HepG2 (cell line): Measurements from ENCODE around the gene RAB40C. TPM values are rescaled to one million over a fixed set of nuclear protein-coding genes. Genes with fewer than 3 reads are reported as not detected.

Source experiments
- ATAC-seq: fragments of 200-7000 bp; cut with Tn5 transposase; 3 replicates; pipeline ENCODE4 v1.9.1; 2020; ENCODE audit warnings: mild to moderate bottlenecking, moderate library complexity
- BruUV-seq: library from RNA; stranded (reverse); fragments of 400-500 nt; replicated peaks from 2 replicates; lab custom pipeline; 2021; lab: Mats Ljungman, UMichigan
- CTCF ChIA-PET: fragments of 300-600 bp; formaldehyde crosslinking; extraction: SDS; loops from one replicate; lab custom pipeline; 2021; ENCODE audit warnings: low total read pairs, inconsistent platforms, low intra/inter-chr PET ratio; lab: Yijun Ruan, JAX
- POLR2A ChIA-PET: fragments of 350-600 bp; sonication (Branson Sonifier 250); formaldehyde crosslinking; loops from one replicate; lab custom pipeline; 2020; ENCODE audit warnings: antibody characterized with exemption, inconsistent platforms; lab: Yijun Ruan, JAX
- DNase-seq: peaks from one replicate; pipeline ENCODE4 v3.0.0-alpha.2; 2015; ENCODE audit warnings: low spot score
- FAIRE-seq: peaks from 3 replicates; lab custom pipeline; 2011; peaks lifted over from hg19 to GRCh38; lab: Jason Lieb, UNC
- H2AFZ ChIP-seq: one replicate; pipeline ENCODE4 v1.6.1; 2011; ENCODE audit warnings: low read length, inconsistent platforms
- H3K27ac ChIP-seq: fragments of 300-600 bp; 3 replicates; pipeline ENCODE4 v1.8.0; 2011; ENCODE audit warnings: mixed run types, mild to moderate bottlenecking, mixed read lengths, low read length, inconsistent platforms; ENCODE audit not compliant: insufficient read depth; ENCODE audit errors: extremely low read length
- H3K27me3 ChIP-seq, 2 experiments: fragments of 200-600 bp in 1 of 2; 2 replicates in 1 of 2; 3 replicates in 1 of 2; pipeline versions ENCODE4 v1.6.0 to v1.8.0; 2011; ENCODE audit warnings: low read length in 2 of 2, mild to moderate bottlenecking in 2 of 2, moderate library complexity in 2 of 2, inconsistent platforms in 1 of 2; ENCODE audit not compliant: insufficient read depth in 2 of 2, control insufficient read depth in 1 of 2
- H3K36me3 ChIP-seq, 2 experiments: fragments of 200-600 bp in 1 of 2; replicated peaks in 1 of 2; 2 replicates in 1 of 2; 3 replicates in 1 of 2; pipeline versions ENCODE4 v1.5.1 to v1.8.0; 2011; ENCODE audit warnings: low read length in 2 of 2, inconsistent platforms in 1 of 2; ENCODE audit not compliant: insufficient read depth in 2 of 2, control insufficient read depth in 1 of 2
- H3K4me1 ChIP-seq: 2 replicates; pipeline ENCODE4 v1.5.1; 2012; ENCODE audit warnings: low read length, inconsistent platforms; ENCODE audit not compliant: insufficient read depth
- H3K4me2 ChIP-seq: 2 replicates; pipeline ENCODE4 v1.6.0; 2011; ENCODE audit warnings: low read depth, low read length, inconsistent platforms
- H3K4me3 ChIP-seq, 3 experiments: fragments of 200-600 bp in 1 of 3; sonication (generic), shearing (Covaris generic) in 1 of 3; replicated peaks in 1 of 3; 2 replicates each; pipeline ENCODE4 v1.5.1; 2011 to 2016; ENCODE audit warnings: low read length in 3 of 3, inconsistent platforms in 2 of 3, low read depth in 2 of 3, mild to moderate bottlenecking in 2 of 3, control low read depth in 1 of 3, mixed read lengths in 1 of 3; ENCODE audit not compliant: insufficient read depth in 1 of 3
- H3K79me2 ChIP-seq: one replicate; pipeline ENCODE4 v1.6.1; 2011; ENCODE audit warnings: low read length, inconsistent platforms; ENCODE audit not compliant: insufficient read depth
- H3K9ac ChIP-seq: 2 replicates; pipeline ENCODE4 v1.6.0; 2011; ENCODE audit warnings: mild to moderate bottlenecking, low read depth, low read length, inconsistent platforms; ENCODE audit not compliant: insufficient read depth
- H3K9me3 ChIP-seq: 2 replicates; pipeline ENCODE4 v1.5.1; 2012; ENCODE audit warnings: mild to moderate bottlenecking, low read length
- H4K20me1 ChIP-seq: 2 replicates; pipeline ENCODE4 v1.6.0; 2011; ENCODE audit warnings: inconsistent platforms, mild to moderate bottlenecking, low read length, moderate library complexity; ENCODE audit not compliant: insufficient read depth
- DMAP1 ChIP-seq: IDR thresholded peaks from 2 replicates; pipeline ENCODE4 v1.6.1; 2016
- DR1 ChIP-seq: sonication (generic); formaldehyde crosslinking; IDR thresholded peaks from 2 replicates; pipeline ENCODE4 v1.8.0; 2021; ENCODE audit warnings: mild to moderate bottlenecking, missing genetic modification reagents, inconsistent platforms
- HMG20A ChIP-seq: IDR thresholded peaks from 2 replicates; pipeline ENCODE4 v1.6.1; 2016; ENCODE audit warnings: borderline replicate concordance
- HOXA7 ChIP-seq: sonication (generic); formaldehyde crosslinking; IDR thresholded peaks from 2 replicates; pipeline ENCODE4 v1.8.1; 2022; ENCODE audit warnings: mild to moderate bottlenecking, missing genetic modification reagents, moderate library complexity
- LCORL ChIP-seq, 2 experiments: fragments of 450-650 bp in 1 of 2; sonication (generic) in 1 of 2; formaldehyde crosslinking in 1 of 2; IDR thresholded peaks; 2 replicates each; pipeline versions ENCODE4 v1.5.0 to v1.6.1; 2017 to 2020; ENCODE audit warnings: antibody characterized with exemption in 1 of 2, missing genetic modification reagents in 1 of 2
- POLR2AphosphoS2 ChIP-seq: IDR thresholded peaks from 2 replicates; pipeline ENCODE4 v1.6.1; 2011; ENCODE audit warnings: low read depth, low read length, improper control_type of control experiment
- POLR2G ChIP-seq: fragments of 200-400 bp; formaldehyde crosslinking; IDR thresholded peaks from 2 replicates; pipeline ENCODE4 v1.6.1; 2018; ENCODE audit warnings: mild to moderate bottlenecking, low read depth, low read length, moderate library complexity
- ZMYM2 ChIP-seq: sonication (generic); formaldehyde crosslinking; IDR thresholded peaks from 2 replicates; pipeline ENCODE4 v1.8.0; 2022; ENCODE audit warnings: mild to moderate bottlenecking, missing genetic modification reagents
- ZNF224 ChIP-seq: sonication (generic); formaldehyde crosslinking; IDR thresholded peaks from 2 replicates; pipeline ENCODE4 v1.5.0; 2020; ENCODE audit warnings: mild to moderate bottlenecking, missing genetic modification reagents
- ZNF34 ChIP-seq: sonication (generic); formaldehyde crosslinking; IDR thresholded peaks from 2 replicates; pipeline ENCODE4 v1.4.0; 2020; ENCODE audit warnings: mild to moderate bottlenecking, missing genetic modification reagents, borderline replicate concordance
- ZNF782 ChIP-seq: sonication (generic); formaldehyde crosslinking; IDR thresholded peaks from 2 replicates; pipeline ENCODE4 v1.4.0; 2020; ENCODE audit warnings: missing genetic modification reagents, mild to moderate bottlenecking, borderline replicate concordance
- WGBS: methylation state at CpG from one replicate; pipeline ENCODE4 v1.1.6; 2017; ENCODE audit warnings: low lambda C conversion rate; 5-methylcytosine and 5-hydroxymethylcytosine counted together
- in situ Hi-C: cut with HindIII; loops from 2 replicates; pipeline ENCODE4 v1.10.0; 2017; ENCODE audit warnings: low pct_unique_long_range_greater_than_20kb; ENCODE audit not compliant: extremely low pct_ligation_motif_present
- intact Hi-C: fragments of 100-400 bp; cut with micrococcal nuclease; formaldehyde crosslinking; loops from one replicate; pipeline ENCODE4 v1.10.0; 2022; ENCODE audit not compliant: unreplicated experiment
- polyA plus RNA-seq, 8 experiments: library from polyadenylated mRNA; depleted of rRNA in 3 of 8; stranded (reverse) in 7 of 8; unstranded in 1 of 8; fragments of >200 nt; fragmentation: Illumina TruSeq in 4 of 8; extraction: Trizol in 4 of 8; gene quantifications; 2 replicates each; pipeline versions ENCODE4 v1.2.1 to v1.2.3, GENCODE V29; 2011 to 2016; ENCODE audit warnings: low read depth in 4 of 8, missing spikeins in 1 of 8, mixed read lengths in 1 of 8; ENCODE audit not compliant: insufficient read depth in 1 of 8
- total RNA-seq, 5 experiments: library from RNA; depleted of rRNA; stranded (reverse); fragments of >200 nt; fragmentation: Illumina TruSeq; extraction: Trizol; gene quantifications; 2 replicates each; pipeline ENCODE4 v1.2.3, GENCODE V29; 2016; ENCODE audit warnings: low read depth in 1 of 5
- TF ChIP-seq, protein P1 (sequence below): sonication (generic); formaldehyde crosslinking; IDR thresholded peaks from 2 replicates; pipeline ENCODE4 v1.4.0; 2020; ENCODE audit warnings: missing genetic modification reagents
- TF ChIP-seq, protein P2 (sequence below): sonication (generic); formaldehyde crosslinking; IDR thresholded peaks from 2 replicates; pipeline ENCODE4 v1.8.0; 2022; ENCODE audit warnings: missing genetic modification reagents, low read depth, mild to moderate bottlenecking, borderline replicate concordance
- TF ChIP-seq, protein P3 (sequence below), 2 experiments: IDR thresholded peaks; 2 replicates each; pipeline ENCODE4 v1.6.1; 2011 to 2012; ENCODE audit warnings: low read length in 2 of 2, borderline replicate concordance in 1 of 2, low read depth in 1 of 2, mild to moderate bottlenecking in 1 of 2, moderate library complexity in 1 of 2
- TF ChIP-seq, protein P4 (sequence below): IDR thresholded peaks from 2 replicates; pipeline ENCODE4 v1.6.1; 2016; ENCODE audit warnings: missing compliant biosample characterization, missing genetic modification reagents, borderline replicate concordance

The RAB40C gene
- total and polyA plus RNA-seq, 2 of the 13 experiments (the other 11 are each of a cell fraction or from before 2014, with no cell fraction given), result 7.7 to 11.5 TPM

DNA sequence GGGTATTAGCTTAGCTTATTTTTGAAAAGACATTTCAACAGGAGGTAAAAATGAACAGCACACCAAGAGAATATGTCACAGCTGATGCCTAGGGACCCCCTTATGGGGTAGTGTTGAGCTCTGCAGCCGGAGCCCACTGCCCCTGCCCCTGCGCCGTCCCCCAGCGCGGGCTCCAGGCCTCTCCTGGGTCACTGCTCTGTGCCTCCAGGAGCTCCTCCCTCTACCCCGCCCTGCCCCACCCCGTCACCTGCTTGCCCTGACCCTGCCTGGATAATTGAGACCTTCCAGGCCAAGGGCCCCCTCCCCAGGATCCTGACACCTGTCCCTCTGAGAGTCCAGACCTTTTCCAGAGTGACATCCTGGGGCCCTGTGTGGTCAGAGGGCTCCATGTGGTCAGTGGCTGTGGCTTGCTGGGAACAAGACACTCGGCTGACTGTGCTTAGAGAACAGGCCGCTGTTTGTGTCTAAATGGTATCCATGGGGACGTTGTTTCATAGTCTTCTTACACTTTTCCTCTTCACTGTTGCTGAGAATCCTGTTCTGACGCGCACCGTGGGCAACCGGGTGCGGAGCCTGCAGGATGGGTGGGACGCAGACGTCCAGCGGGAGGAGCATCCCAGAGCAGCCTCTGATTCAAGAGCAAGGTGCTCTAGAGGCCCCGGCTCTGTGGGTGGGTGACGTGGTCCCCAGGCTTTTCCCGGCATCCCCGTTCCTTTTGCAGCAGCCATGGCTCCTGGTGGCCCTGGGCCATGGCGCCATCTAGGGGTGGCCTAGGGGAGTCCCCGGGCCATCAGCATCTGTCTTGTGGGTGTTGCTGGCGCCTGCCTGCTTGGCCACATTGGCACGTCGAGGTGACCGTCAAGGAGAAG, 20.9 kb downstream of the RAB40C start:
- peak overlapping the region; percentile 57 for H3K4me2 ChIP-seq
- CTCF ChIA-PET, result interaction anchor here (0.6 to 1.7 kb wide), 3 partner anchors 31 to 75 kb away, joined by 3 to 11 read pairs (median 3); no protein-coding TSS in a partner anchor
- POLR2A ChIA-PET, result no interaction called here
- TF ChIP-seq, protein P1, sequence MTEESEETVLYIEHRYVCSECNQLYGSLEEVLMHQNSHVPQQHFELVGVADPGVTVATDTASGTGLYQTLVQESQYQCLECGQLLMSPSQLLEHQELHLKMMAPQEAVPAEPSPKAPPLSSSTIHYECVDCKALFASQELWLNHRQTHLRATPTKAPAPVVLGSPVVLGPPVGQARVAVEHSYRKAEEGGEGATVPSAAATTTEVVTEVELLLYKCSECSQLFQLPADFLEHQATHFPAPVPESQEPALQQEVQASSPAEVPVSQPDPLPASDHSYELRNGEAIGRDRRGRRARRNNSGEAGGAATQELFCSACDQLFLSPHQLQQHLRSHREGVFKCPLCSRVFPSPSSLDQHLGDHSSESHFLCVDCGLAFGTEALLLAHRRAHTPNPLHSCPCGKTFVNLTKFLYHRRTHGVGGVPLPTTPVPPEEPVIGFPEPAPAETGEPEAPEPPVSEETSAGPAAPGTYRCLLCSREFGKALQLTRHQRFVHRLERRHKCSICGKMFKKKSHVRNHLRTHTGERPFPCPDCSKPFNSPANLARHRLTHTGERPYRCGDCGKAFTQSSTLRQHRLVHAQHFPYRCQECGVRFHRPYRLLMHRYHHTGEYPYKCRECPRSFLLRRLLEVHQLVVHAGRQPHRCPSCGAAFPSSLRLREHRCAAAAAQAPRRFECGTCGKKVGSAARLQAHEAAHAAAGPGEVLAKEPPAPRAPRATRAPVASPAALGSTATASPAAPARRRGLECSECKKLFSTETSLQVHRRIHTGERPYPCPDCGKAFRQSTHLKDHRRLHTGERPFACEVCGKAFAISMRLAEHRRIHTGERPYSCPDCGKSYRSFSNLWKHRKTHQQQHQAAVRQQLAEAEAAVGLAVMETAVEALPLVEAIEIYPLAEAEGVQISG (CRISPR knock-in tag), result peak; percentile 74
- TF ChIP-seq DMAP1 (CRISPR knock-in tag) (peak; percentile 37; the same call in 1 of the 2 replicates), POLR2G (no peak), POLR2AphosphoS2 (no peak), ZMYM2 (CRISPR knock-in tag) (no peak), ZNF782 (no peak), ZNF224 (CRISPR knock-in tag) (no peak), LCORL (IDR thresholded peaks at IDR 0.05) (no peak), LCORL (CRISPR knock-in tag; IDR thresholded peaks at IDR 0.05) (peak; percentile 32; the same call in 1 of the 2 replicates), DR1 (CRISPR knock-in tag) (no peak), HMG20A (CRISPR knock-in tag) (no peak), HOXA7 (CRISPR knock-in tag) (no peak), ZNF34 (no peak)
- TF ChIP-seq, protein P2, sequence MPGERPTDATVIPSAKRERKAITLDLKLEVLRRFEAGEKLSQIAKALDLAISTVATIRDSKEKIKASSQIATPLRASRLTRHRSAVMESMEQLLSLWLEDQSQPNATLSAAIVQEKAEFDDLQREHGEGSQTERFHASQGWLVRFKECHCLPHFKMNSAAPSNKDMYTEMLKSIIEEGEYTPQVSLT (CRISPR knock-in tag), result no peak
- TF ChIP-seq, protein P3, sequence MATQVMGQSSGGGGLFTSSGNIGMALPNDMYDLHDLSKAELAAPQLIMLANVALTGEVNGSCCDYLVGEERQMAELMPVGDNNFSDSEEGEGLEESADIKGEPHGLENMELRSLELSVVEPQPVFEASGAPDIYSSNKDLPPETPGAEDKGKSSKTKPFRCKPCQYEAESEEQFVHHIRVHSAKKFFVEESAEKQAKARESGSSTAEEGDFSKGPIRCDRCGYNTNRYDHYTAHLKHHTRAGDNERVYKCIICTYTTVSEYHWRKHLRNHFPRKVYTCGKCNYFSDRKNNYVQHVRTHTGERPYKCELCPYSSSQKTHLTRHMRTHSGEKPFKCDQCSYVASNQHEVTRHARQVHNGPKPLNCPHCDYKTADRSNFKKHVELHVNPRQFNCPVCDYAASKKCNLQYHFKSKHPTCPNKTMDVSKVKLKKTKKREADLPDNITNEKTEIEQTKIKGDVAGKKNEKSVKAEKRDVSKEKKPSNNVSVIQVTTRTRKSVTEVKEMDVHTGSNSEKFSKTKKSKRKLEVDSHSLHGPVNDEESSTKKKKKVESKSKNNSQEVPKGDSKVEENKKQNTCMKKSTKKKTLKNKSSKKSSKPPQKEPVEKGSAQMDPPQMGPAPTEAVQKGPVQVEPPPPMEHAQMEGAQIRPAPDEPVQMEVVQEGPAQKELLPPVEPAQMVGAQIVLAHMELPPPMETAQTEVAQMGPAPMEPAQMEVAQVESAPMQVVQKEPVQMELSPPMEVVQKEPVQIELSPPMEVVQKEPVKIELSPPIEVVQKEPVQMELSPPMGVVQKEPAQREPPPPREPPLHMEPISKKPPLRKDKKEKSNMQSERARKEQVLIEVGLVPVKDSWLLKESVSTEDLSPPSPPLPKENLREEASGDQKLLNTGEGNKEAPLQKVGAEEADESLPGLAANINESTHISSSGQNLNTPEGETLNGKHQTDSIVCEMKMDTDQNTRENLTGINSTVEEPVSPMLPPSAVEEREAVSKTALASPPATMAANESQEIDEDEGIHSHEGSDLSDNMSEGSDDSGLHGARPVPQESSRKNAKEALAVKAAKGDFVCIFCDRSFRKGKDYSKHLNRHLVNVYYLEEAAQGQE (IDR thresholded peaks at IDR 0.05; ENCODE audit: borderline replicate concordance in 1 of 2, low read depth in 1 of 2, low read length in 2 of 2), result no peak
- TF ChIP-seq, protein P4, sequence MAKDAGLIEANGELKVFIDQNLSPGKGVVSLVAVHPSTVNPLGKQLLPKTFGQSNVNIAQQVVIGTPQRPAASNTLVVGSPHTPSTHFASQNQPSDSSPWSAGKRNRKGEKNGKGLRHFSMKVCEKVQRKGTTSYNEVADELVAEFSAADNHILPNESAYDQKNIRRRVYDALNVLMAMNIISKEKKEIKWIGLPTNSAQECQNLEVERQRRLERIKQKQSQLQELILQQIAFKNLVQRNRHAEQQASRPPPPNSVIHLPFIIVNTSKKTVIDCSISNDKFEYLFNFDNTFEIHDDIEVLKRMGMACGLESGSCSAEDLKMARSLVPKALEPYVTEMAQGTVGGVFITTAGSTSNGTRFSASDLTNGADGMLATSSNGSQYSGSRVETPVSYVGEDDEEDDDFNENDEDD (CRISPR knock-in tag), result no peak; the same call in 1 of the 2 replicates

More for the DNA sequence above, 20.9 kb downstream of the RAB40C start:
- Histone ChIP-seq H3K27ac (peak overlapping the region; percentile 49), H3K9me3 (no peaks in the 10 kb centered on the region), H3K4me1 (peaks cover 17% of the 10 kb centered on the region), H3K36me3 (peaks cover 1 to 9% of the 10 kb centered on the region in 2 experiments; a peak in 1 of 5 replicates), H3K9ac (peak overlapping the region; percentile 46), H3K27me3 (no peaks in the 10 kb centered on the region), H2AFZ (no peak overlapping the region), H3K4me3 (peak overlapping the region; percentile 21 to 47 (median 42); a peak in 4 of 6 replicates), H3K79me2 (peaks cover 2% of the 10 kb centered on the region), H4K20me1 (no peaks in the 10 kb centered on the region)
- no TSS peak for BruUV-seq
- DNase-seq, result peak; percentile 73
- 50% methylated on average over 18 of the region's 28 CpGs for WGBS
- peak; percentile 58 for FAIRE-seq
- in situ Hi-C loops (no loop called here), intact Hi-C loops (no loop called here)
- ATAC-seq, result peak; percentile 90
